ENCODE measurements around the gene FAM168A.

DNA sequence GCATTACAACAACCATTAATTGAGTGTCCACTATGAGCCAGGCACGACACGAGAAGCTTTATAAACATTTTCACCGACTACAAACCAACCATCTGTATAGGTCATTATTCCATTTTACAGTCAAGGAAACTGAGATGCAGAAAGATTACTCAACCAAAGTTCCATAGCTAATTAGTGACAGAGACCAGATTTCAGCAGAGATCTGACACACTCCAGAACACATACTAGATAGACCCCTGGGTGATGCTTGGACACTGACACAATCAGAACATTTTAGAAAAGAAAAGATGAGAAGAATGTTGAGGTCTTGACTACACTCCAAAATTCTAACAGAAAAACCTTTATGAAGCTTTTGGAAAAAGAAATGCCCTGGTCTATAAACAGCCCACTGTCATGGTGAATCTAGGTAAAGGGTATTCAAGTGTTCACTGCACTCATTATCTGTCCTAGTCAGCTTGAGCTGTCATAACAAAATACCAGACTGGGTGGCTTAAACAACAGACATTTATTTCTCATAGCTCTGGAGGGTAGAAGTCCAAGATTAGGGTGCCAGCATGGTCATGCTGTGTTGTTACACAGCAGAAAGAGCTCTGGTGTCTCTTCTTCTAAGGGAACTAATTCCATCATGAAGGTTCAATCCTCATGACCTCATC, 132.8 kb downstream of the FAM168A start:
- TF ChIP-seq, protein P1, sequence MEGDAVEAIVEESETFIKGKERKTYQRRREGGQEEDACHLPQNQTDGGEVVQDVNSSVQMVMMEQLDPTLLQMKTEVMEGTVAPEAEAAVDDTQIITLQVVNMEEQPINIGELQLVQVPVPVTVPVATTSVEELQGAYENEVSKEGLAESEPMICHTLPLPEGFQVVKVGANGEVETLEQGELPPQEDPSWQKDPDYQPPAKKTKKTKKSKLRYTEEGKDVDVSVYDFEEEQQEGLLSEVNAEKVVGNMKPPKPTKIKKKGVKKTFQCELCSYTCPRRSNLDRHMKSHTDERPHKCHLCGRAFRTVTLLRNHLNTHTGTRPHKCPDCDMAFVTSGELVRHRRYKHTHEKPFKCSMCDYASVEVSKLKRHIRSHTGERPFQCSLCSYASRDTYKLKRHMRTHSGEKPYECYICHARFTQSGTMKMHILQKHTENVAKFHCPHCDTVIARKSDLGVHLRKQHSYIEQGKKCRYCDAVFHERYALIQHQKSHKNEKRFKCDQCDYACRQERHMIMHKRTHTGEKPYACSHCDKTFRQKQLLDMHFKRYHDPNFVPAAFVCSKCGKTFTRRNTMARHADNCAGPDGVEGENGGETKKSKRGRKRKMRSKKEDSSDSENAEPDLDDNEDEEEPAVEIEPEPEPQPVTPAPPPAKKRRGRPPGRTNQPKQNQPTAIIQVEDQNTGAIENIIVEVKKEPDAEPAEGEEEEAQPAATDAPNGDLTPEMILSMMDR (optimal IDR thresholded peaks at IDR 0.05 in 1 of 3, IDR thresholded peaks at IDR 0.05 in 1 of 3, conservative IDR thresholded peaks at IDR 0.05 in 1 of 3; ENCODE audit: extremely low read depth in 1 of 3, insufficient read depth in 2 of 3, low read length in 3 of 3): no peak
- TF ChIP-seq EZH2 (IDR thresholded peaks at IDR 0.05; ENCODE audit: low read length): no peak

Measured in keratinocyte (primary cell).